ENCODE data around the gene EMCN.

Gene EMCN

DNA sequence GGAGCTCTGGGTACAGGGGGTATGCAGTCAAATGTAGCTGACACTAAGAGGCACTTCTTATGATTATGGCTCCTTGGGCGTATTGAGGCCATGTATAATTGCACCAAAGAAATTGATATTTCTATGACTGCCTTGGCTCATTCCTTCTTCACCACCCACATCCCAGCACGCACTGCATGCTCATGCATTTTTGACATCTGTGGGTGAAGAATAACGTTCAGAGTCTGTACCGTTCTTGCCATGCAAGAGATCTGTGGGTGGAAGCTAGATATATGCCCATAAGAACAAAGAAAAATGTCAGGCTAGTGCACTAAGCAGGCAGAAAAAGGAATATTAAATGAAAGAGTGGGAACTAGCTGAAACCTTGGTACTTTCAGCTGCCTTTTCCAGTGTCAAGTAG is 93.4 kb downstream of the EMCN start:
- DNase-seq (ENCODE audit: low spot score) = no peak
- no peak for TF ChIP-seq CTCF (IDR thresholded peaks at IDR 0.05; ENCODE audit: extremely low read depth, missing control alignments)

GRCh38 chr4:100422894-100423293 is 94.9 kb downstream of the EMCN start:
- TF ChIP-seq CTCF (IDR thresholded peaks at IDR 0.05; ENCODE audit: extremely low read depth, missing control alignments) = no peak
- DNase-seq (ENCODE audit: low spot score) = no peak

DNA sequence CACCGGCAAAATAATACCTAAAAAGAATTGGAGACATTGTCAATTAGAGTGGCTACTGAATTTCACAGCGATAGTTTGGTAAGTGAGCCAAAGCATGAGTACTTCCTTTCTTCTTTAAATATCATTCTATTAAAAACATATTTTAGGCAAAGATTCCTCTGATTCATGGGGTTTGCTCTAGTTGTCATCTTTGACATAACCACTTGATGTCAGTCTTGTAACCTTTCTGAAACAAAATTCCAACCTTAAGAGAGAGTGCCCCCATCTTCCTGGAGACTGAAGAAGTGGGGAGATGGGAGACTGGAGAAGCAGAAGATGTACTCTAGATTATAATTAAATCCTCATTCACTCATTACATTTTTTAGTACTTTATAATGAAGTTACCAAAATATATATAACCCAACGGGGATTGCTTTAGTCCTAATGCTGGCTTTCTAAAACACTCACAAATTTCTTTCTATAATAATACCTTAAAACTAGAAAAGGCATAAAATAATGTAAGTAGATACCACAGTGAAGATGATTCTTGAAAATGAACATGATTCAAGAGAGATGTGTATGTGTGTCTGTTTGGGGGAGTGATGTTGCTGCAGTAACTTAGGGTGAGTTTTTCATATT is 96.4 kb downstream of the EMCN start:
- TF ChIP-seq CTCF (IDR thresholded peaks at IDR 0.05; ENCODE audit: extremely low read depth, missing control alignments) = no peak
- DNase-seq (ENCODE audit: low spot score) = no peak

DNA sequence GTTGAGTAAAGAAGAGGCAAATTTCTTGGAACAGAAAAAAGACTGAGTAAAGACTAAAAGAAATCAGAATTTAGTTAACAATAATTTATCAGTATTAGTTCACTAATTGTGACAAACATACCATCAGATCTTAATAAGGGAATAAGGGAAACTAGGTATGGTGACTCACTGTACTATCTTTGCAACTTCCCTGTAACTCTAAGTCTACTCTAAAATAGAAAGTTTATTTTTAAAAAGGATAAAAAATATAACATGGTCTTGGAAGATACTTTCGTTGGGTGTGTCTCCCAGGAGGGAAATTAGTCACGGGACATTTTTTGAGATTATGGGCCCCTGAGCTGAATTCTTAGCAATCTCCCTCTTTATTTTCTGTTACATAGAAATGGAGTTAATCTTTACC is 97.3 kb downstream of the EMCN start:
- no peak for DNase-seq (ENCODE audit: low spot score)
- TF ChIP-seq CTCF (IDR thresholded peaks at IDR 0.05; ENCODE audit: extremely low read depth, missing control alignments) = no peak

GRCh38 chr4:100417565-100417964 is 100.3 kb downstream of the EMCN start:
- TF ChIP-seq CTCF (IDR thresholded peaks at IDR 0.05; ENCODE audit: extremely low read depth, missing control alignments) = no peak

GRCh38 chr4:100414016-100414790 is 103.6 kb downstream of the EMCN start:
- TF ChIP-seq CTCF (IDR thresholded peaks at IDR 0.05; ENCODE audit: extremely low read depth, missing control alignments) = no peak
- DNase-seq (ENCODE audit: low spot score) = no peak

More at GRCh38 chr4:100417565-100417964, 100.3 kb downstream of the EMCN start:
- no peak for DNase-seq (ENCODE audit: low spot score)

- TF ChIP-seq CTCF (IDR thresholded peaks at IDR 0.05; ENCODE audit: extremely low read depth, missing control alignments) = no peak
- DNase-seq (ENCODE audit: low spot score) = no peak
Observed at GRCh38 chr4:100391863-100392262, 126.0 kb downstream of the EMCN start.

Data from GM20000 (cell line).